GM12801 (cell line): ENCODE data around the gene SGCE.

Experiments
- TF ChIP-seq, protein P1 (sequence below): IDR thresholded peaks from one replicate; pipeline ENCODE4 v1.5.1; 2011; ENCODE audit warnings: control low read depth; ENCODE audit not compliant: insufficient read length; ENCODE audit errors: extremely low read depth

SGCE gene

GRCh38 chr7:94656925-94657731, 1.2 kb upstream of the SGCE start:
- TF ChIP-seq, protein P1, sequence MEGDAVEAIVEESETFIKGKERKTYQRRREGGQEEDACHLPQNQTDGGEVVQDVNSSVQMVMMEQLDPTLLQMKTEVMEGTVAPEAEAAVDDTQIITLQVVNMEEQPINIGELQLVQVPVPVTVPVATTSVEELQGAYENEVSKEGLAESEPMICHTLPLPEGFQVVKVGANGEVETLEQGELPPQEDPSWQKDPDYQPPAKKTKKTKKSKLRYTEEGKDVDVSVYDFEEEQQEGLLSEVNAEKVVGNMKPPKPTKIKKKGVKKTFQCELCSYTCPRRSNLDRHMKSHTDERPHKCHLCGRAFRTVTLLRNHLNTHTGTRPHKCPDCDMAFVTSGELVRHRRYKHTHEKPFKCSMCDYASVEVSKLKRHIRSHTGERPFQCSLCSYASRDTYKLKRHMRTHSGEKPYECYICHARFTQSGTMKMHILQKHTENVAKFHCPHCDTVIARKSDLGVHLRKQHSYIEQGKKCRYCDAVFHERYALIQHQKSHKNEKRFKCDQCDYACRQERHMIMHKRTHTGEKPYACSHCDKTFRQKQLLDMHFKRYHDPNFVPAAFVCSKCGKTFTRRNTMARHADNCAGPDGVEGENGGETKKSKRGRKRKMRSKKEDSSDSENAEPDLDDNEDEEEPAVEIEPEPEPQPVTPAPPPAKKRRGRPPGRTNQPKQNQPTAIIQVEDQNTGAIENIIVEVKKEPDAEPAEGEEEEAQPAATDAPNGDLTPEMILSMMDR: no peak

GRCh38 chr7:94656658-94656924, 658 bp upstream of the SGCE start:
- TF ChIP-seq, protein P1: no peak

DNA sequence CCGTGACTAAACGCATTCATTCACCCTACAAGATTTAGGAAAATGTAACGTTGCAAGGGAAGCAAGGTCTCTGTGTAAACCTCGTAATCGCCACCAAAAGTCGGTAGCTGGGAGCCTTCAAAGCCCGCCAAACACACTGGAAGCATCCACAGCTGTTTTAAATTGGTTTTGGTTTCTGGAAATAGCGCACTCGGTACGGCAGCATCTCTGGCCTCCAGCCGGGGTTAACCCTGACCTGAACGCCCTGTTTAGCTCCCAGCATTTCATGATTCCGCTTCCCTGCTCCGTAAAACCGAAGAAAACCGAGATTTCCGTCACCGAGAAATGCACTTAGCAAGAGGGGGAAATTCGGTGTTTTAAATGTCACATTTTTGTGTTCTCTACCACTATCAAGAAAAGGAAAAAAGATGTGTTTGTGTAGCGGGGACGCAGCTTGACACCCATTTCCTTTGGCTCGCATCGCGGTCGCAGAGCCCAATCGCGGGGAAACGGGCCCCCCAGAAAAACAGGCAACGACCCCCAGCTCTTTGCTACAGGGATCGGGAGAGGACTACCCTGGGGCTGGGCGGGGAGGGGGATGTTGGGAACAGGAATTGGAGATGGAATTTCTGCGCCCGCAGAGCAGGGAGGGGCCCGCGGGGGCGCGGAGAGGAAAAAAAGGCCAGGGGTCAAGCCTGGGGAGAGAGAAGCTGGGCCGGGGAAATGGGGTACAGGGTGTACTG, 646 bp downstream of the SGCE start:
- TF ChIP-seq, protein P1: no peak

- TF ChIP-seq, protein P1: no peak
These were observed 1.2 kb downstream of the SGCE start for GRCh38 chr7:94654783-94655125.

- TF ChIP-seq, protein P1: no peak
These were observed 5.5 kb downstream of the SGCE start for GRCh38 chr7:94650147-94651051.

DNA sequence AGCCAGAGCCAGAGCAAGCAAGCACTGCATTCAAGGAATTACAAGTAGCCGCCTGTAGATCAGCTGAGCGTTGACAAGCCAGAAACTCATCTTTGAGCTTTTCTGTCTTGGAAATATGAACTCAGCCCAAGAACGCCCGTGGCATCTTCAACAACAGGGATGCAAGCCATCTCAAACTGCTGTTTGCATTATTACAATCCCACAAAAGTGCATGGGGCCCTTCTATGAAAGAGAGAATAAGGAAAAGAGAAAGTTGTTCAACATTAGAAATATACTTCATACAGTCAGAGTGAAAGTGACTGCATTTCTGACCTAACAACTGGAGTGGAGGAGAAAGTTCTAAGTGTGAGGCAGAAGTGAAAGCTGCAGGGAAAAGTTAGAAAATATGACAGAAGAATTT, 6.5 kb downstream of the SGCE start:
- TF ChIP-seq, protein P1: no peak

DNA sequence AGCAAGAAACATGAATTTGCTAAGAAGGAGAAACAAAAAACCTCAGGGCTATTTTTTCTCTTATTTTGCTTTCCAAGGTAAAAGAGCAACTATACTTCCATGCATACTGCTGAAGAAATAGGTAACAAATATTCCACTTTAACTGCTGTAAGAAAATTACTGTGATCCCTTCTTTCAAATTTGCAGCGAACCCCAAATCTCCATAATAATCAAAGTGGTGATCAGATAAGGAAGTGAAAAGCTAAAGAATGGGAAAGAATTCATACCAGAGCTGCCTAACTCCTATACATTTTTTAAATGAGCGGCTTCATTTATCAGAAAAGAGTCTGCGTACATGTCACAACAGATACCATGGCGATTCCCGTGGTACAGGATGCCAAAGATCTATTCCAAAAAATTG, 7.2 kb downstream of the SGCE start:
- TF ChIP-seq, protein P1: no peak
